Loucy (cell line): ENCODE measurements around the gene HBB.

Experiments
- H2AFZ ChIP-seq: fragments of 200-600 bp; sonication (generic); 2 replicates; pipeline ENCODE4 v1.6.0; 2016; ENCODE audit warnings: antibody characterized with exemption, mild to moderate bottlenecking, low read length, moderate library complexity
- H3F3A ChIP-seq: fragments of 200-600 bp; 2 replicates; pipeline ENCODE4 v1.6.0; 2016; ENCODE audit warnings: antibody characterized with exemption, low read depth, mild to moderate bottlenecking
- H3K27me3 ChIP-seq: fragments of 200-600 bp; sonication (generic); 2 replicates; pipeline ENCODE4 v1.6.1; 2014; ENCODE audit warnings: low read length, mild to moderate bottlenecking; ENCODE audit not compliant: insufficient read depth, poor library complexity, severe bottlenecking
- H3K36me3 ChIP-seq: fragments of 200-600 bp; sonication (generic); 2 replicates; pipeline ENCODE4 v1.6.1; 2016; ENCODE audit warnings: low read length; ENCODE audit not compliant: insufficient read depth
- H3K4me1 ChIP-seq: fragments of 200-600 bp; sonication (generic); 2 replicates; pipeline ENCODE4 v1.5.1; 2014; ENCODE audit warnings: low read length, mild to moderate bottlenecking; ENCODE audit not compliant: insufficient read depth, poor library complexity, severe bottlenecking
- H3K4me2 ChIP-seq: fragments of 200-600 bp; sonication (generic); 2 replicates; pipeline ENCODE4 v1.6.0; 2014; ENCODE audit warnings: antibody characterized with exemption, low read length, low read depth, mild to moderate bottlenecking; ENCODE audit not compliant: poor library complexity, severe bottlenecking
- H3K4me3 ChIP-seq: fragments of 200-600 bp; sonication (generic); 2 replicates; pipeline ENCODE4 v1.5.1; 2014; ENCODE audit warnings: low read length, mild to moderate bottlenecking, mixed read lengths; ENCODE audit not compliant: poor library complexity, severe bottlenecking
- H3K79me2 ChIP-seq: fragments of 200-600 bp; sonication (generic); 2 replicates; pipeline ENCODE4 v1.6.1; 2014; ENCODE audit warnings: low read length; ENCODE audit not compliant: insufficient read depth
- H3K9ac ChIP-seq: fragments of 200-600 bp; sonication (generic); 2 replicates; pipeline ENCODE4 v1.6.0; 2014; ENCODE audit warnings: mild to moderate bottlenecking, low read depth, low read length, moderate library complexity; ENCODE audit not compliant: poor library complexity, severe bottlenecking
- H3K9me2 ChIP-seq: fragments of 200-600 bp; sonication (generic); replicated peaks from 2 replicates; pipeline ENCODE4 v1.6.1; 2016; ENCODE audit warnings: low read depth, low read length, mixed read lengths
- H3K9me3 ChIP-seq: fragments of 200-600 bp; sonication (generic); 2 replicates; pipeline ENCODE4 v1.6.1; 2014; ENCODE audit warnings: mild to moderate bottlenecking, antibody characterized with exemption, low read length, low read depth; ENCODE audit not compliant: insufficient read depth
- H4K20me1 ChIP-seq: fragments of 200-600 bp; sonication (generic); 2 replicates; pipeline ENCODE4 v1.6.0; 2014; ENCODE audit warnings: antibody characterized with exemption, low read length, mild to moderate bottlenecking; ENCODE audit not compliant: insufficient read depth, poor library complexity, severe bottlenecking
- CTCF ChIP-seq: fragments of 200-600 bp; sonication (generic); conservative IDR thresholded peaks from 2 replicates; pipeline ENCODE4 v1.5.1; 2014; ENCODE audit warnings: mild to moderate bottlenecking, antibody characterized with exemption, low read length
- EZH2phosphoT487 ChIP-seq: fragments of 200-600 bp; IDR thresholded peaks from 2 replicates; pipeline ENCODE4 v1.6.1; 2018; ENCODE audit warnings: antibody characterized with exemption, mild to moderate bottlenecking, moderate library complexity, borderline replicate concordance

Gene HBB

GRCh38 chr11:5272395-5273017, 45.6 kb upstream of the HBB start:
- H2AFZ ChIP-seq: no peak overlapping the region
- no peak overlapping the region for H3K4me2 ChIP-seq

GRCh38 chr11:5269715-5270147, 42.9 kb upstream of the HBB start, which contains the start of gene HBE1:
HBE1 (minus strand) TSS chr11:5269945; CDS start chr11:5269890, 55 bp downstream.
- Histone ChIP-seq H3K4me2 (no peak within 1 kb of the TSS), H3K4me3 (no peak within 1 kb of the TSS), H3K4me1 (no peaks in the 10 kb centered on the region), H3K9ac (no peak within 1 kb of the TSS), H3K9me3 (no peaks in the 10 kb centered on the region), H3F3A (no peaks in the 10 kb centered on the region), H4K20me1 (no peaks in the 10 kb centered on the region), H3K36me3 (no peaks in the 10 kb centered on the region), H3K79me2 (no peaks in the 10 kb centered on the region), H2AFZ (no peak within 1 kb of the TSS), H3K9me2 (no peaks in the 10 kb centered on the region), H3K27me3 (no peaks in the 10 kb centered on the region)
- TF ChIP-seq CTCF: no peak
- TF ChIP-seq EZH2phosphoT487: no peak

More at GRCh38 chr11:5272395-5273017, 45.6 kb upstream of the HBB start:
- Histone ChIP-seq H3K4me1 (no peaks in the 10 kb centered on the region), H3K36me3 (no peaks in the 10 kb centered on the region), H3K9me2 (no peaks in the 10 kb centered on the region), H3K9me3 (no peaks in the 10 kb centered on the region), H4K20me1 (no peaks in the 10 kb centered on the region), H3K4me3 (no peak overlapping the region), H3K79me2 (no peaks in the 10 kb centered on the region), H3K9ac (no peak overlapping the region), H3F3A (no peaks in the 10 kb centered on the region), H3K27me3 (no peaks in the 10 kb centered on the region)
- TF ChIP-seq CTCF (no peak), EZH2phosphoT487 (no peak)

DNA sequence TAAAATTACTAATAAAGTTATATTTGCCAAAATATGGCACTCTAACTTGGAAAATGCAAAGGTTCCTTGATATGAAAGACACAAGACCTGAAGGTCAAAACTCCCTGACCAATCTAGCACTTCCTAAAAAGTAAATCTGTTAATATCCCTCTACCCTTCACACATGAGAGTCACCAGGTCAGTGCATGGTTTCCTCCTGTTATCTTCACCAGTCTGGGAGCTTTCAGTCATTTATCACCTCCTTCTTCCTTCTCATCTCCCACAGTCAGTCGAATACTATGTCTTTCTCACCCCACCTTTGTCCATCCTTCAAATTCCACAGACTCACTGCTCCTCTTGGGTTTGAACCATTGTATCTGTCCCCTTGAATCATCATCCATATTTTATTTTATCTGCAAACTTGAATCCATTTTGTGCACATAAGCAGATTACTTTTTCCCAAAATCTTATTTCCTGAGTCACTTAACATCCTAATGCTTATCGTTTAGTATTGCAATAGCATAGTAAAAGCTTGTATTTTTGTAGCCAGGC, 40.2 kb upstream of the HBB start:
- no peaks in the 10 kb centered on the region for H3K79me2 ChIP-seq

More for the DNA sequence above, 40.2 kb upstream of the HBB start:
- Histone ChIP-seq H3K9ac (no peak overlapping the region), H3K9me2 (no peaks in the 10 kb centered on the region), H4K20me1 (no peaks in the 10 kb centered on the region), H3K9me3 (no peaks in the 10 kb centered on the region), H3K36me3 (no peaks in the 10 kb centered on the region), H3F3A (no peaks in the 10 kb centered on the region), H3K4me1 (no peaks in the 10 kb centered on the region), H3K4me2 (no peak overlapping the region), H3K27me3 (no peaks in the 10 kb centered on the region), H2AFZ (no peak overlapping the region), H3K4me3 (no peak overlapping the region)
- TF ChIP-seq CTCF: no peak
- no peak for TF ChIP-seq EZH2phosphoT487
